GM21529 (cell line): ENCODE data around the gene PFDN1.

Experiments
- ATAC-seq: cut with Tn5 transposase; IDR thresholded peaks from one replicate; pipeline ENCODE4 v1.9.1; 2021; ENCODE audit not compliant: unreplicated experiment

Gene PFDN1

DNA sequence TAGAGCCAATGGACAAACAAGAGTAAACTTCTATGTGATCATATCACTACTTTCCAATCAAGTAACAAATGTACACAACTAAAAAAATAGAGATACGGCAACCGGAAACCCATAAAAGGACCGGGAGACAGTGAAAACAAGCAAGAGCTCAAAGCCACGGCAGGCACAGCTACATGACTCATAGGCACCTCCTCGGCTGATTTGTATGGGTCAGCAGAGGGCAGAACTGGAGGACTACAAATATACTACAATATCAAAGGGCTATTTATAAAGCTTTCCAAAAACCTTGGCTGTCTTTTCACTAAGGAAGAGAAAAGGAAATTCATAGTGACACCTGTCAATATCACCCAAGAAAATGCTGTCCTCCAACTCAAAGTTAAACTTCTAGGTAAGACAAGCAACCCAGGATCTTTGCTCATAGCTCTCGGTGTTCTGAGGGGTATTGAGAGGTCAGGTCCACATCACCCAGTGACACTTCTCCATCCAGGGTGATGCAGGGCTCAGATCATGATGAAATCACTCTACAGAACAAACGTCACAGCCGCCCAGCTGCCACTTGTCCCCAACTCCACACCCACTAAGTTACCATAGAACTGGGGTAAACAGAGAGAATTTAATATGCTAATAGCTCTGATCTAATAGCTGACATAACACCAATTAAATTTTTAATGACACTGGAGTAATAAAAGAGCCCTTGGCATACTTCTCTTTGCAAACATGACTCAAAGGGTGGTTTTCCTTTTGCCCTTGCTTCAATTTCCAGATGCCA lies 41.3 kb downstream of the PFDN1 start:
- no peak for ATAC-seq

DNA sequence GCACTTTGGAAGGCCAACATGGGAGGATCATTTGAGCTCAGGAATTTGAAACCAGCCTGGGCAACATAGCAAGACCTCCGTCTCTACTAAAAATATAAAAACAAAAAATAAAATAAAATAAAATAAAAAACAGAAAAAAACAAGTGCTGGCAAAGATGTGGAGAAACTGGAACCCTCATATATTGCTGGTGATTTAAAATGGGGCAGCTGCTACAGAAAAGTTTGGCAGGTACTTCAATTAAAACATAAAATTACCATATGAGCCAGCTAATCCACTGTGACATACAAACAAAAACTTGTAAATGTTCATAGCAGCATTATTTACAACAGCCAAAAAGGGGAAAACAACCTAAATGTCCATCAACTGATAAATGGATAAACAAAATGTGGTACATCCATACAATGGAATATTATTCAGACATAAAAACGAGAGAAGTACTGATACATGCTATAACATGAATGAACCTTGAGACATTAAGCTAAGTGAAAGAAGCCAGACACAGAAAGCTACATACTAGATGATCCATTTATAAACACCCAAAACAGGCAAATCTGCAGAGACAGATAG lies 42.7 kb downstream of the PFDN1 start:
- no peak for ATAC-seq

DNA sequence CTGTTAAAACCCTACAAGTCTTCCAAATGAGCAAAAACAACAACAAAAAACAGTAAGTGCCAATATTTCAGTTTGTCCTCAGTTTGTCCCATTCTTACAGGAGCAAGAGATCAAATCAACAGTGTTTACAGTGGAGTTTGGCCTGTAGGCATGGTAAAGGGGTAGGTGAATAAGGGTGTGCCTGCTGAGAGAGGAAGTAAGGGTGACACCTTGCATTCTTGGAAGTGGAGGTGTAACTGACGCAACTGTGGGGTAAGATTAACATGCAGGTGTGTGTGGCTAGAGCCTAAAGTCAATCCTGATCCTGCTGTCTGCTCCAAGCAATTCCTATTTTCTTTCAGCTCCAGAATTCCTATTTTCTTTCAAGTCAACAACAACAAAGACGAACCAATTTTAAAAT lies 43.4 kb downstream of the PFDN1 start:
- ATAC-seq: no peak

DNA sequence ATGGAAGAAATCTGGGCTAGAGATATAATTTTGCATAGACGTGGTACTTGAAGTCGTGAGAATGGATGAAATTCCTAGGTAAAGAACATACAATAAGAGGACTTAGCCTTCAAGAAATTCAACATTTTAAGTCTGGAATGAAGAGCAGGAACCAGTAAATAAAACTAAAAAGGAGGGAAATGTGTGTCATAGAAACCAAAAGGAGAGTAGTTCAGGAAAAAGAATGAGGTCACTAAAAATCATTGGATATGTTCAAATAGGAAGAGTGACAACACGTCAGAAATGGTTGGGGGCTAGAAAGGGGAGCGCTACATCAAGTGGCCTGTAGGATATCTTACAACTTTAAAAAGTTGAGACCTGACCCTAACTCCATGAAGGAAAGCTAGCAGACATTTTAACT lies 44.0 kb downstream of the PFDN1 start:
- ATAC-seq: no peak

DNA sequence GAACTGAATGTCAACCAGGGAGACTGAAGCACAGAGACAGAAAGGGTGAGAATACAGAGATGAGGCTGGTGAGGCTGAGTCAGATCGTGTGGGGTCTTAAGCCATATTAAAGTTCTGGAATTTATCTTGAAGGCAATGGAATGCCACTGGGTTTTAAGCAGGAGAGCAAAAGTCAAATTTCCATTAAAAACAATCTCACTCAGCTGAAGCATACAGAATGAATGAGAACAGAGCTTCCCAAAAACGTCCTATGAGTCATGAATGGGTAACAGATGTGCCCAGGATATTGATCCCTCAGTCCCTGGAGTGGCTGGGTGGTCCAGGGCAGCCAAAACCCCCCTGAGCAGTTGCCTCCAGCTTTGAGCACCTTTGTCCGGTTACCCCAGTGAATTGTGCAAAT lies 44.9 kb downstream of the PFDN1 start:
- no peak for ATAC-seq

DNA sequence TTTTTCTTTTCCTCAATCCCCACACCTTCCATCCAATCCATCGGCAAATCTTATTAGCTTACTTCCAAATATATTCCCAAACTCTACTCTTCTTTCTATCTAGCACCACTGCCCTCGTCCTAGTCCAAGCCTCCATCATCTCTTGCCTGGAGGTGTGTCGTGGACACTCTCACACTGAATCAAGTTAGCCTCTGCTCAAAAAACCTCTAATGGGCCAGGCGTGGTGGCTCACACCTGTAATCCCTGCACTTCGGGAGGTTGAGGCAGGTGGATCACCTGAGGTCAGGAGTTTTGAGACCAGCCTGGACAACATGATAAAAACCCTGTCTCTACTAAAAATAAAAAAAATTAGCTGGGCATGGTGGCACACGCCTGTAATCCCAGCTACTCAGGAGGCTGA lies 46.2 kb downstream of the PFDN1 start:
- no peak for ATAC-seq

DNA sequence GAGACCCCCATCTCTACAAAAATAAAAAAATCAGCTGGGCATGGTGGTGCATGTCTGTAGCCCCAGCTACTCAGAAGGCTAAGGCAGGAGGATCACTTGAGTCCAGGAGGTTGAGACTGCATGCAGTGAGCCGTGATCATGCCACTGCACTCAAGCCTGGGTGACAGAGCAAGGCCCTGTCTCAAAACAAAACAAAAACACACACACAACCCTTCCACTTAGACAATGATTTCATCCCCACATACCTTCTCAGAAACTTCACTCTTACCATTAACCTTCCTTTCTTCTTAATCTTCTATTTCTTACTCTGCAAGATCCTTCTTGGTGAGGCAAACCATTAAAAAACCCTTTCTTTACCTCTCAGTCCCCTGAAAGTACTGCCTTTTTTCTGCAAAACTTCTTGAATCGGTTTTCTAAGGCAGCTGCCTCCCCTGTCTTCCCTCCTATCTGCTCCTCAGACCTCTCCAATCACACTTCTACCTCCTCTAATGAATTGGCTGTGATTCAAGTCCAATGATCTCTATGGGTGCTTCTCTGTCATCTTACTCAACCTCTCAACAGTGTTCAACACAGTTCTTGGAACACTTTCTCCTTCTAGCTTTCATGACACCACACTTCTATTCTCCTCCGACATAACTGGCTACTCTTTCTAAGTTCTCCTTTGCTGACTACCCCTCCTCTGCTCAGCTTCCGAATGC lies 47.3 kb downstream of the PFDN1 start:
- ATAC-seq: no peak

DNA sequence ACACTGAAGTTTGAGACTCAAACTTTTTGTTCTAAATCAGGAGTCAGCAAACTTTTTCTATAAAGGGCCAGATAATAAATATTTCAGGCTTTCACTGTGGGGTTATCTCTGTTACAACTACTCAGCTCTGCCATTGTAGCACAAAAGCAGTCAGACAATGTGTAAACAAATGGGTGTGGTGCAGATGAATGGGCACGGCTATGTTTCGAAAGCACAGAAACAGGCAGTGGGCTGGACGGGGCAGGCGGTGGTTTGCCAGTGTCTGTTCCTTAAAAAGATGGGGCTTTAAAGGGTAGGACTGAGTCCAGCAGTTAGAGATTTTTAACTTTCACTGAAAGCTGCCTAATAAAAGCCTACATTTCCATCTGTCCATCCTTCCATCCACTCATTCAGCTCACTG lies 48.9 kb downstream of the PFDN1 start:
- no peak for ATAC-seq

DNA sequence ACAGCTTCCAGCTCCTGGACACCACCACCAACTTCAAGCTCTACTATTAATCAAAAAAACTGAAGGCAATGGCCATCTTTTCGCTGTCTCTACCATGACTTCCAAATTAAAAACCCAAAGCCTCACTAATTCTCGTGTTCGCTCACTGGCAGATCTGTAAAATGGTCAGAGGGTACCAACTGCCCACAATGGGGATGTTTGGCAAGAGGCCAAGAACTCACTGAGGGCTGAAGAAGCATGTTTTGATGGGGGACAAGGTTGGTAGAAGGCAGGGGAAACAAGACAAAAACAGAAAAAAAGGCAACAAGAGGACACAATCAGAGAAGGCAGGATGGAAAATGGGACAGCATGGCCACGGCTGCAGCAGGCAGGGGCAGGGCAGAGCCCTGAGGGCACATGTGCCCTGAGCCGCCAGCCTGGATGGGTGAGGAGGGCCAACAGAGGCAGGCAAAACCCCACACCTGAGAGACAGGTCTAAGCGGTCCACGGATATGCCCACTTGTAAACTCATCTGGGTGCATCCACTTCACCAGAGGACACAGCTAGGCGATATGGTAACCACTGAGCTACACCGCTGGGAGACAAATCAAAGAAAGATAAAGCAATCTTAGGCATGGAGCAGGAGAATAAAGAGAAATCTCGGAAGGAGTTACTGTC lies 50.3 kb downstream of the PFDN1 start:
- no peak for ATAC-seq

DNA sequence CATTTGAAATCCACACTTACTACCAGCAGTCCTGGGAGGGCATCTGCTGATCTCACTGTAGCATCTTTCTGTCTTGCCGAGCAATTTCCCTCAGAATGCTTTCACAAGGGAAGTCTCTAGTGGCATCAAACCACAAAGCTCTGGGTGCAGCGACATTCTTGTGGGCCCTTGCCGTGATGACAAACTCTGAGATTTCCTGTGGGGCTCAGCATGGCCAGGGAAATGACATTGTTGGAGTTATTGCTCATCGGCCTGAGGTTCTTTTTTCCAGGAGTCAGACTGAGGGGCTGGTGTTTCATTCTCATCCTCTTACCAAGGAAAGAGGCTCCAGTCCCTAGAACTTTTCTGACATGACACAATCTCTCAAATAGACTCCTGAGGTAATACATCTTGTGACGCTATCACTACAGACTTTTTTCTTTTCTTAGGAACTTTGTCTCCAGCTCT lies 51.4 kb downstream of the PFDN1 start:
- ATAC-seq: peak; percentile 75

DNA sequence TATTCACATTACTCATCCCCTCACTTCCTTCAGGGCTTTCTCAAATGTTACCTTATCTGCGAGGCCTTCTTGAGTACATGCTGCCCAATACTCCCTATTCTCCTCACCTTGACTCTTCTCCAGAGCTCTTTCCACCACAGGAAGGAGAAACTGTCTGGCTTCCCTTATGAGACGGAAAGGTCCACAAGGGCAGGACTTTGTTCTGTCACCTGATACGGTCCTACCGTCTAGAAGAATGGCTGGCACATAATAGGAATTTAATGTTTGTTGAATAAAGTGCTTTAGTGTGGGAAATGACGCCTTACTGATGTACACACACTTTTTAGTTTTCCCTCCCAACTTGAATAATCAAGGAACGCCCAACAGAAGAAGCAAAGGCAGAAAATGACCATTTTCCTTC lies 52.5 kb downstream of the PFDN1 start:
- no peak for ATAC-seq

DNA sequence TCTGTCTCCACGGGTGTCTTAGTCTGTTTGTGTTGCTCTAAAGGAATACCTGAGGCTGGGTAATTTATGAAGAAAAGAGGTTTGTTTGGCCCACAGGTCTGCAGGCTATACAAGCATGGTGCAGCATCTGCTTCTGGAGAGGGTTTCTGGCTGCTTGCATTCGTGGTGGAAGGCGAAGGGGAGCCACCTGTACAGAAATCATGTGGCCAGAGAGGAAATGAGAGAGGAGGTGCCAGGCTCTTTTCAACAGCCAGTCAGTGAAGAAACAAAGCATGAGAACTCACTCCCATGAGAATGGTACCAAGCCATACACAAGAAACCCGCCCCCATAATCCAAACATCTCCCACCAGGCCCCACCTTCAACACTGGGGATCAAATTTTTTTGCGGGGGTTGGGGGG lies 53.4 kb downstream of the PFDN1 start:
- ATAC-seq: peak; percentile 38

DNA sequence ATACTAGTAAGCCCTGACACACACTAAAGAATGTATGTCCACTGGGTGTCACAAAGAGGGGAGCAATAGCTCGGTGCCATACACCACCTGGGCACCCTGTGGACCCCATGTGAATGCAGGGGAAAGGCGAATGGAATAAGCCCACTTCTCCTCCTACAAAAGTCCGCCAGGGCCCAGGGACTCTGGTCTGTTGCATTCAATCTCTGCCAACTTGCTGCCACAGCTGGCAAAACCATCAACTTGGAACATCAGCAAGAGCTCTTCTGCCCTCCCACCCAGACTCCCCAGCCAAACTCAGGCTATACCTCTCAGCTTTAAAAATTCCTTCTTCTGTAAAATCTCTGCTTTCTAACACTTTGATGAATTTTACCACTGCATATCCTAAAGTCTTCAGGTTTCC lies 54.5 kb downstream of the PFDN1 start:
- ATAC-seq: no peak

DNA sequence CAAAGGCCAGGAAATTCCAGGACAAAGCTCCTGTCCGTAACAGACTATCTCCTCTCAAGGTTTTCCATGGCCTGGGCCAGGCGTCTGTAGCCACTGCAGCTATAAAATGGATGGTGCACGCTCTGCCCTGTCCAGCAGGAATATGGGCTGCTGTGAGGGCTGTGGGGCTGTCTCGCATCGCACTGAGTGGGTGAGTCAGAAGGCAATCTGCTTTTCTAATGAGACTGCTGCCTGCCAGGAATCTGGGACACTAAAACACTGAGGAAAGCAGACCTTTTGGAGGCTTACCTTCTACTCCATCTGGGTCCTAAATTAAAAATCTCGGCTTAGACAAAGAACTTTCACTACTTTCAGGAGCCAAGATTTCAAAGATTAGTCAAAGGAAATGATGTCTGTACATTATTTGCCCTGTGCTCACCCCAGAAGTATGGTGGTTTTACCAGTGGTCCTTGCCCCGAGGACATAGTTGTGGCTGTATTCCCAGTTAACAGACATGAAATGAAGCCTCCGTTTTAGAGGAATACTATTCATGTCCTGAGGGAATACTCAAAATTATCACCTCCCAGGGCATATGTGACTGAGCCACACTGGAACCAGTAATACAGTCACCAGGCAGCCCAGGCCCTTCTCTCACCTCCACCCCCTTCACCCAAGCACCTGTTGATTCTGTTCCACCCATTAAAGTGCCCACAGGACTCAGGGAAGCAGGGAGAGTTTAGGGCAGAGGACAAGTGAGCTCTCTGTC lies 56.4 kb downstream of the PFDN1 start:
- no peak for ATAC-seq

DNA sequence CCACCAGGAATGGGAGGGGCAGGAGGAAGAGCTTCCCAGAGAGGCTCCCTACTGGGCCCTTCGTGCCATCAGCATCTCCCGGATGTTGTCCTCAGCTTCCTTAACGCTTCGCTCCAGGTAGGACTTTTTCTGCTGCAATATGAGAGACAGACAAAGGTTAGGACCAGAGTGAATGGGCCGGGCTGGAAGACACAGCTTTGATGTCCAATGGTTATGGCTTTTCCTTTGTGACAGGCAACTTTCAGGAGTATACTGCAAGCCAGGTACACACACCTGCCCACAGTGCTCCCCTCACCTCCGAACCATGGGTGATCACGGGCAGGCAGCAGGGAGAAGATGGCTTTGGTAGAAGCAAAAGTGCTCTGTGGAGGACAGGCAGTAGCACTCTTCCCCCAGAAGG lies 57.0 kb downstream of the PFDN1 start:
- ATAC-seq: no peak

DNA sequence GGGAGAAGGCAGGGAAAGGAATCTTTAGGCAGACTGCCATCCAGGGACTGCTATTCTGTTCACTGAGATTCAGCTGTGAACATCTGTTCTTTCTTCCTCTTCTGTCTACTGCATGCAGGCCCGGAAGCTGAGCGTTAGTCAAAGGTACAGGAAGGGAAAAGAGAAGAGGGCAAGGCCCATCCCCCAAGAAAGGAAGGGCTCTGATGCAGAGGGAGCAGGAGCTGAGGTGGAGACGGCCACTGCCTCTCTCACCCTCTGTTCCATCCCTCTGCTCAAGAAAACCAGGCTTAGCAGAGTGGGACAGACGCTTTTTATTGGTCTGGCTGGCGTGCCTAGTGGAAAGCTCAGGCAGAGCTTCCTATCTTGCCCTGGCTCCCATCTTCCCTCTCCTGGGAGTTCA lies 57.6 kb downstream of the PFDN1 start:
- ATAC-seq: no peak

DNA sequence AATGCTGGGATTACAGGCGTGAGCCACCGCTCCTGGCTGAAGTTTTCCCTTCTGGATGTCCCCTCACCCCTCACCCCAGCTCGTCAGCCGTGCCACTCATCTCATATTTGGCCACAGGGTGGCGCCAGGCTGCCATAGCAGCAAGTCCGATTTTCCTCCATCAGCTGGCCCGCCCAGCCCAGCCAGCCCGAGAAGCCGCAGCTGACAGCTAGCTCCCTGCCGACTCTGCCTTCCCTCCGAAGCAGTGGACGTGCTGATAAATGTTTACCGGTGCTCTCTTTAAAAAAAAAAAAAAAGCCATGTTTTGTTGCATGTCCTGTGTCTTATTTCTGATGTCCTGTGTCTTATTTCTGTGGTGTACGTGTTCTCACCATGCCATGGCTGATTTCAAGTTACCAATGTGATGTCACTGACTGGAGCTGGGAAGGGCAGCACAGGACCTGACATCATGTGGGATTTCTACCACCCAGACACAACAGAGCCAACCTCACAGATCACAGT lies 58.3 kb downstream of the PFDN1 start:
- peak; percentile 55 for ATAC-seq

DNA sequence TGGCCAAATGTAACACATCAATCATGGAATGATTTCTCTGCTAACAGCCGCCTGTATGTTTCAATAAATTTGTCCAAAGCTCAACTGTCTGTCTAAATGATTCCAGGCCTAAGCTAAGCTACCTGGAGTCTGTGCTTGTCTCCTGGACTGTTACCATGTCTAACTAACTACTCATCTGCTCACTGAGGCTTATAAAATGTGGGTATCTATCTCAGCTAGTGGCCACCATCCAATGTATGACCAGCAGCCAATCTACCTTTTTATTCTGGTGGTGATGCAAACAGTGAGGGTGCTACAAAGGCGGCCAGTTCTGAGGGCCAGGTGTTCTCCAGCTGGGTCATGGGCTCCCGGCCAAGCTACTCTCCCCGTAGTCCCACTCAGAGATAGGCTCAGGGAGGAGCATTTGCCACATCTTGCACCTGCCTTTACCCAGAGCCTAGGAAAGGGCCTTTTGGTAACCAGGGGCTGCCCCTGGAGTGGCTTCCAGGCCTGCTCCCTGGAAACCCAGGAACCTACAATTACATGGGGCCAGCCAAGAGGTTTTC lies 59.1 kb downstream of the PFDN1 start:
- no peak for ATAC-seq

DNA sequence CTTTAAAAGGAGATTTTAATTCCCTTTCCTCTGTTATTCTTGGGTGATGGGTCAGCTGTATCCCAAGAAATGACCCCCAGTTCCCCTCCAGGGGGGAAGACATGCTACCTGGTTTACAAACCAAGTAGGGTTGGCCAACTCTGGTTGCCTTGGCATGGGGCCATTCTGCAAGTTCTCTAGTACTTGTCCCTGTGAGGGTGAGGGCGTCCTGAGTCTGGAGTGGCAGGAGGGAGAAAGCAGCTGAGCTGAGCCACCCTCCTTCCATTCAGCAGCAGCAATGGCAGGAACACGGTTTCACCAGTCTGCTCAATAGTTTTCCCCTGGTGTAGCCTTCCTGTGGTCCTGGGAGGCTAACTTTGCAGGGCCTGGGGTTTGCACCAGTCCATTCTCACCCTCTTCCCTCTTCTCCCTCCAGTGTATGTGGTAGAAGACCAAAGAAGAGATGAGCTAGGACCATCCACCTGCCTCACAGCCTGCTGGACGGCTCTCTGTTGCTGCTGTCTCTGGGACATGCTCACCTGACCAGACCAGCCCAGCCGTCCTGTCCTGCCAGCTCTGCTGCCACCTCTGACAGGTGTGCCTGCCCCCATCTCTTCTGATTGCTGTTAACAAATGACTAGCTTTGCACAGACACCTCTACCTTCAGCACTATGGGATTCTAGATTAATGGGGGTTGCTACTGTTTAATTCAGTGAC lies 59.9 kb downstream of the PFDN1 start:
- ATAC-seq: no peak

DNA sequence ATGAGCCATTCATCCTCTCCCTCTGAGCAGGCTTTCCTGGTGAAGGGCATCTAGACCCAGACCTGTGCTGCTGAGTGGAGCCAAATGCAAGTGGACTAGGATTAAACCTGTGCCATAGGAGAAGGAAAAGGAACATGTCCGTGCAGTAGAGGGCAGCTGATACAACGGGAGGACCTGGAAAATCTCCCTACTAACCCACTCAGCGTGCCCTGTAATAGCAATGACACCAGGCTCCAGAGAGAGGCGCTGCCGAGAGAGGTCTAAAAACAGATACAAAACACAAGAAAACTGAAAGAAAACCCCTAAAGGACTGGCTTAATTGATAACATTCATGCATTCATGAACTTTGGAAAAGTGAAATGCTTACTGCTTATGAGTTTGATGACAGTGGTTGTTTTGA lies 60.8 kb downstream of the PFDN1 start:
- no peak for ATAC-seq
